HepG2 (cell line): ENCODE results near the gene VPS52. TPM values are rescaled to one million over a fixed set of nuclear protein-coding genes. Genes with fewer than 3 reads are reported as not detected.

Experiments used
- ATF3 ChIP-seq: sonication (generic); formaldehyde crosslinking; IDR thresholded peaks from 2 replicates; pipeline ENCODE4 v1.4.0; 2020; ENCODE audit warnings: missing genetic modification reagents
- BHLHE40 ChIP-seq: IDR thresholded peaks from 2 replicates; pipeline ENCODE4 v1.6.1; 2011; ENCODE audit warnings: low read length, improper control_type of control experiment
- DRAP1 ChIP-seq: IDR thresholded peaks from 2 replicates; pipeline ENCODE4 v1.6.1; 2016; ENCODE audit warnings: missing genetic modification reagents, missing compliant biosample characterization
- ELF3 ChIP-seq: IDR thresholded peaks from 2 replicates; pipeline ENCODE4 v1.6.1; 2016; ENCODE audit warnings: missing genetic modification reagents, missing compliant biosample characterization
- FOXO1 ChIP-seq: sonication (generic); formaldehyde crosslinking; IDR thresholded peaks from 2 replicates; pipeline ENCODE4 v1.4.0; 2020; ENCODE audit warnings: missing genetic modification reagents
- HNF4G ChIP-seq, 2 experiments: sonication (generic) in 1 of 2; formaldehyde crosslinking in 1 of 2; IDR thresholded peaks; 2 replicates each; pipeline versions ENCODE4 v1.4.0 to v1.6.1; 2011 to 2020; ENCODE audit warnings: borderline replicate concordance in 2 of 2, low read depth in 2 of 2, mild to moderate bottlenecking in 2 of 2, low read length in 1 of 2, missing genetic modification reagents in 1 of 2, moderate library complexity in 1 of 2
- HOXA9 ChIP-seq: sonication (generic); formaldehyde crosslinking; IDR thresholded peaks from 2 replicates; pipeline ENCODE4 v1.8.1; 2022; ENCODE audit warnings: missing genetic modification reagents, mild to moderate bottlenecking, moderate library complexity, borderline replicate concordance
- MEIS2 ChIP-seq: sonication (generic); formaldehyde crosslinking; IDR thresholded peaks from 2 replicates; pipeline ENCODE4 v1.9.0; 2021; ENCODE audit warnings: mild to moderate bottlenecking, missing genetic modification reagents
- MIXL1 ChIP-seq: IDR thresholded peaks from 2 replicates; pipeline ENCODE4 v1.6.1; 2016
- NR2C2 ChIP-seq: sonication (generic); formaldehyde crosslinking; IDR thresholded peaks from 2 replicates; pipeline ENCODE4 v1.4.0; 2020; ENCODE audit warnings: missing genetic modification reagents, mild to moderate bottlenecking, moderate library complexity, borderline replicate concordance
- ONECUT2 ChIP-seq: sonication (generic); formaldehyde crosslinking; IDR thresholded peaks from 2 replicates; pipeline ENCODE4 v1.4.0; 2020; ENCODE audit warnings: missing genetic modification reagents
- RAD21 ChIP-seq: fragments of 450-650 bp; formaldehyde crosslinking; IDR thresholded peaks from 2 replicates; pipeline ENCODE4 v1.5.0; 2020; ENCODE audit warnings: mild to moderate bottlenecking
- RARA ChIP-seq: IDR thresholded peaks from 2 replicates; pipeline ENCODE4 v1.6.1; 2016; ENCODE audit warnings: missing genetic modification reagents, missing compliant biosample characterization
- SALL1 ChIP-seq: sonication (generic); formaldehyde crosslinking; IDR thresholded peaks from 2 replicates; pipeline ENCODE4 v1.8.0; 2022; ENCODE audit warnings: mild to moderate bottlenecking, missing genetic modification reagents
- SMC3 ChIP-seq: IDR thresholded peaks from 2 replicates; pipeline ENCODE4 v1.6.1; 2011; ENCODE audit warnings: low read length, improper control_type of control experiment
- SP5 ChIP-seq: IDR thresholded peaks from 2 replicates; pipeline ENCODE4 v1.6.1; 2016; ENCODE audit warnings: low read depth, borderline replicate concordance
- SRF ChIP-seq: IDR thresholded peaks from 2 replicates; pipeline ENCODE4 v1.6.1; 2011; ENCODE audit warnings: mild to moderate bottlenecking, low read depth, low read length, moderate library complexity
- STAT5B ChIP-seq: sonication (generic); formaldehyde crosslinking; IDR thresholded peaks from 2 replicates; pipeline ENCODE4 v1.4.0; 2020; ENCODE audit warnings: missing genetic modification reagents
- UBTF ChIP-seq: sonication (generic); formaldehyde crosslinking; IDR thresholded peaks from 2 replicates; pipeline ENCODE4 v1.4.0; 2020; ENCODE audit warnings: mild to moderate bottlenecking, missing genetic modification reagents
- XRCC5 ChIP-seq: fragments of 200-400 bp; formaldehyde crosslinking; optimal IDR thresholded peaks from 2 replicates; pipeline ENCODE3; 2017; ENCODE audit warnings: mild to moderate bottlenecking, low read length
- ZKSCAN1 ChIP-seq: fragments of 150-350 bp; IDR thresholded peaks from 2 replicates; pipeline ENCODE4 v1.6.1; 2014; ENCODE audit warnings: low read length
- ZNF446 ChIP-seq: sonication (generic); formaldehyde crosslinking; IDR thresholded peaks from 2 replicates; pipeline ENCODE4 v1.5.0; 2020; ENCODE audit warnings: mild to moderate bottlenecking, missing genetic modification reagents
- ZNF574 ChIP-seq: sonication (generic); formaldehyde crosslinking; IDR thresholded peaks from 2 replicates; pipeline ENCODE4 v1.4.0; 2020; ENCODE audit warnings: missing genetic modification reagents
- ZNF788 ChIP-seq: sonication (generic); formaldehyde crosslinking; IDR thresholded peaks from 2 replicates; pipeline ENCODE4 v1.5.0; 2020; ENCODE audit warnings: mild to moderate bottlenecking, missing genetic modification reagents, borderline replicate concordance
- ZNF891 ChIP-seq: sonication (generic); formaldehyde crosslinking; IDR thresholded peaks from 2 replicates; pipeline ENCODE4 v1.5.0; 2020; ENCODE audit warnings: mild to moderate bottlenecking, missing genetic modification reagents
- polyA plus RNA-seq, 8 experiments: library from polyadenylated mRNA; depleted of rRNA in 3 of 8; stranded (reverse) in 7 of 8; unstranded in 1 of 8; fragments of >200 nt; fragmentation: Illumina TruSeq in 4 of 8; extraction: Trizol in 4 of 8; gene quantifications; 2 replicates each; pipeline versions ENCODE4 v1.2.1 to v1.2.3, GENCODE V29; 2011 to 2016; ENCODE audit warnings: low read depth in 4 of 8, missing spikeins in 1 of 8, mixed read lengths in 1 of 8; ENCODE audit not compliant: insufficient read depth in 1 of 8
- total RNA-seq, 5 experiments: library from RNA; depleted of rRNA; stranded (reverse); fragments of >200 nt; fragmentation: Illumina TruSeq; extraction: Trizol; gene quantifications; 2 replicates each; pipeline ENCODE4 v1.2.3, GENCODE V29; 2016; ENCODE audit warnings: low read depth in 1 of 5

VPS52 gene
- total and polyA plus RNA-seq, 2 of the 13 experiments (the other 11 are each of a cell fraction or from before 2014, with no cell fraction given): 48.9 to 85.5 TPM

GRCh38 chr6:33247977-33248642 is 23.6 kb downstream of the VPS52 start (continued):
- TF ChIP-seq ZNF574 (CRISPR knock-in tag) (peak; percentile 67; the same call in 1 of the 2 replicates), HOXA9 (0 out of 2 replicates have a peak, but pooled peaks have one; percentile 34), ZKSCAN1 (no peak), SALL1 (CRISPR knock-in tag) (peak; percentile 65), ZNF788 (CRISPR knock-in tag) (no peak), ZNF891 (no peak), ZNF446 (CRISPR knock-in tag) (no peak), DRAP1 (CRISPR knock-in tag) (peak; percentile 62; the same call in 1 of the 2 replicates), SMC3 (peak; percentile 87), UBTF (no peak), STAT5B (CRISPR knock-in tag) (no peak), SRF (no peak), RAD21 (peak; percentile 95), NR2C2 (no peak), HNF4G (IDR thresholded peaks at IDR 0.05; ENCODE audit: borderline replicate concordance, low read depth, low read length) (0 out of 2 replicates have a peak, but pooled peaks have one; percentile 11), HNF4G (CRISPR knock-in tag; IDR thresholded peaks at IDR 0.05; ENCODE audit: borderline replicate concordance, low read depth) (no peak), ATF3 (CRISPR knock-in tag) (0 out of 2 replicates have a peak, but pooled peaks have one; percentile 10), FOXO1 (CRISPR knock-in tag) (0 out of 2 replicates have a peak, but pooled peaks have one; percentile 23), BHLHE40 (peak; percentile 42; the same call in 1 of the 2 replicates), XRCC5 (peak; percentile 53), RARA (CRISPR knock-in tag) (no peak; the same call in 1 of the 2 replicates), ELF3 (peak; percentile 43; the same call in 1 of the 2 replicates), SP5 (CRISPR knock-in tag) (0 out of 2 replicates have a peak, but pooled peaks have one; percentile 32), MIXL1 (0 out of 2 replicates have a peak, but pooled peaks have one; percentile 47), ONECUT2 (CRISPR knock-in tag) (no peak), MEIS2 (0 out of 2 replicates have a peak, but pooled peaks have one; percentile 33)
